GM12878 (cell line): ENCODE results near the gene PRC1.

Experiments
- ATF2 ChIP-seq: IDR thresholded peaks from 2 replicates; pipeline ENCODE4 v1.6.1; 2012; ENCODE audit warnings: low read length, inconsistent platforms
- CTCF ChIP-seq, 3 experiments: IDR thresholded peaks in 2 of 3; conservative IDR thresholded peaks in 1 of 3; 2 replicates each; pipeline ENCODE4 v1.5.1; 2011; ENCODE audit warnings: low read depth in 3 of 3, low read length in 3 of 3, mild to moderate bottlenecking in 3 of 3, control low read depth in 2 of 3, moderate library complexity in 2 of 3, inconsistent platforms in 1 of 3, mixed read lengths in 1 of 3; ENCODE audit not compliant: control insufficient read depth in 2 of 3, insufficient read depth in 1 of 3; ENCODE audit errors: extremely low read depth in 1 of 3
- MXI1 ChIP-seq: fragments of 150-350 bp; IDR thresholded peaks from 2 replicates; pipeline ENCODE4 v1.6.1; 2011; ENCODE audit warnings: low read depth, mild to moderate bottlenecking, inconsistent platforms, low read length, improper control_type of control experiment
- NFYB ChIP-seq: IDR thresholded peaks from 2 replicates; pipeline ENCODE4 v1.6.1; 2011; ENCODE audit warnings: low read depth, mild to moderate bottlenecking, low read length, improper control_type of control experiment, moderate library complexity; ENCODE audit not compliant: insufficient read depth
- SKIL ChIP-seq: fragments of 450-650 bp; IDR thresholded peaks from 2 replicates; pipeline ENCODE4 v1.6.1; 2017; ENCODE audit warnings: mild to moderate bottlenecking, low read depth, inconsistent platforms; ENCODE audit not compliant: poor library complexity, severe bottlenecking
- SMC3 ChIP-seq: IDR thresholded peaks from 2 replicates; pipeline ENCODE4 v1.6.1; 2011; ENCODE audit warnings: low read length, improper control_type of control experiment, borderline replicate concordance
- SP1 ChIP-seq: IDR thresholded peaks from one replicate; pipeline ENCODE4 v1.6.1; 2011; ENCODE audit warnings: low read depth, low read length
- TAF1 ChIP-seq: IDR thresholded peaks from 2 replicates; pipeline ENCODE4 v1.6.1; 2011; ENCODE audit warnings: mild to moderate bottlenecking, low read depth, low read length, borderline replicate concordance

GRCh38 chr15:91031796-91032195 lies 37.5 kb upstream of the PRC1 start:
- no peak for TF ChIP-seq ATF2
- no peak for TF ChIP-seq CTCF (IDR thresholded peaks at IDR 0.05 in 2 of 3, conservative IDR thresholded peaks at IDR 0.05 in 1 of 3; ENCODE audit: control insufficient read depth in 2 of 3, extremely low read depth in 1 of 3, insufficient read depth in 1 of 3, low read depth in 3 of 3, low read length in 3 of 3)
- no peak for TF ChIP-seq MXI1
- no peak for TF ChIP-seq SMC3
- TF ChIP-seq SP1 = no peak
- no peak for TF ChIP-seq NFYB
- no peak for TF ChIP-seq TAF1
- no peak for TF ChIP-seq SKIL
